Measurements from ENCODE around the gene RAG2. TPM values are rescaled to one million over a fixed set of nuclear protein-coding genes. Genes with fewer than 3 reads are reported as not detected.
"Not testable (repeated sequence)": the region's sequence is repeated elsewhere in the genome, so short reads cannot be mapped to it uniquely, and the experiment has no call there.

Gene RAG2
- total and polyA plus RNA-seq, 5 experiments from 2014 or later: not detected

- Mint-ChIP-seq H3K27ac (no peak overlapping the region), H3K4me3 (peak overlapping the region in 5 of 10 donors; percentile 68 to 79 (median 78)), H3K27me3 (peaks cover 19 to 61% (median 31%) of the 10 kb centered on the region in 5 donors), H3K36me3 (no peaks in the 10 kb centered on the region), H3K4me1 (peaks cover 4 to 9% (median 7%) of the 10 kb centered on the region in 4 donors), H3K9me3 (peaks cover 0 to under 1% (median 0%) of the 10 kb centered on the region in 9 donors)
- POLR2A ChIA-PET: no interaction called here
- DNase-seq (peak in 1 of 10 donors; percentile 4), ATAC-seq (no peak)
Measured at GRCh38 chr11:36565031-36565610, 32.9 kb downstream of the RAG2 start.

- ATAC-seq: peak; percentile 45 to 59
- peak overlapping the region; percentile 55 to 83 (median 77) for H3K4me3 Mint-ChIP-seq
- no peak overlapping the region for H3K27ac Mint-ChIP-seq
- DNase-seq: peak in 8 of 10 donors; percentile 15 to 68 (median 36)
- POLR2A ChIA-PET: no interaction called here
- H3K27me3 Mint-ChIP-seq: peaks cover 19 to 68% (median 31%) of the 10 kb centered on the region in 5 donors
- peaks cover 0 to 6% (median 0%) of the 10 kb centered on the region in 9 donors for H3K9me3 Mint-ChIP-seq
- H3K4me1 Mint-ChIP-seq: peaks cover 4 to 12% (median 8%) of the 10 kb centered on the region in 4 donors
- H3K36me3 Mint-ChIP-seq: no peaks in the 10 kb centered on the region
Measured at GRCh38 chr11:36564376-36565030, 33.5 kb downstream of the RAG2 start.

GRCh38 chr11:36558571-36559413 is 39.2 kb downstream of the RAG2 start:
- H3K9me3 Mint-ChIP-seq: peaks cover 0 to 23% (median 4%) of the 10 kb centered on the region in 9 donors
- peak overlapping the region in 4 of 10 donors; percentile 0 to 85 (median 29) for H3K27ac Mint-ChIP-seq
- H3K27me3 Mint-ChIP-seq: peaks cover 2 to 30% (median 6%) of the 10 kb centered on the region in 5 donors
- H3K4me3 Mint-ChIP-seq: peak overlapping the region in 5 of 10 donors; percentile 0 to 69 (median 8)
- DNase-seq (peak in 1 of 10 donors; percentile 12), ATAC-seq (no peak)
- POLR2A ChIA-PET: no interaction called here
- peaks cover 0 to 4% (median 0%) of the 10 kb centered on the region in 3 donors for H3K36me3 Mint-ChIP-seq
- peaks cover 0 to 18% (median 9%) of the 10 kb centered on the region in 4 donors for H3K4me1 Mint-ChIP-seq

- Mint-ChIP-seq H3K9me3 (peaks cover 0 to 23% (median 4%) of the 10 kb centered on the region in 9 donors), H3K27ac (peak overlapping the region in 1 of 10 donors; percentile 57), H3K4me1 (peaks cover 0 to 18% (median 9%) of the 10 kb centered on the region in 4 donors), H3K4me3 (no peak overlapping the region), H3K36me3 (peaks cover 0 to 4% (median 0%) of the 10 kb centered on the region in 3 donors), H3K27me3 (peaks cover 2 to 29% (median 6%) of the 10 kb centered on the region in 5 donors)
- ATAC-seq (no peak), DNase-seq (no peak)
- POLR2A ChIA-PET: no interaction called here
Measured at GRCh38 chr11:36557991-36558390, 40.0 kb downstream of the RAG2 start.

GRCh38 chr11:36557390-36557789 is 40.6 kb downstream of the RAG2 start:
- peaks cover 0 to 23% (median 4%) of the 10 kb centered on the region in 9 donors for H3K9me3 Mint-ChIP-seq
- H3K36me3 Mint-ChIP-seq, H3K27ac Mint-ChIP-seq, POLR2A ChIA-PET, ATAC-seq, H3K4me3 Mint-ChIP-seq, DNase-seq: not testable (repeated sequence)
- H3K27me3 Mint-ChIP-seq: peaks cover 2 to 29% (median 6%) of the 10 kb centered on the region in 5 donors
- peaks cover 0 to 18% (median 9%) of the 10 kb centered on the region in 4 donors for H3K4me1 Mint-ChIP-seq

DNA sequence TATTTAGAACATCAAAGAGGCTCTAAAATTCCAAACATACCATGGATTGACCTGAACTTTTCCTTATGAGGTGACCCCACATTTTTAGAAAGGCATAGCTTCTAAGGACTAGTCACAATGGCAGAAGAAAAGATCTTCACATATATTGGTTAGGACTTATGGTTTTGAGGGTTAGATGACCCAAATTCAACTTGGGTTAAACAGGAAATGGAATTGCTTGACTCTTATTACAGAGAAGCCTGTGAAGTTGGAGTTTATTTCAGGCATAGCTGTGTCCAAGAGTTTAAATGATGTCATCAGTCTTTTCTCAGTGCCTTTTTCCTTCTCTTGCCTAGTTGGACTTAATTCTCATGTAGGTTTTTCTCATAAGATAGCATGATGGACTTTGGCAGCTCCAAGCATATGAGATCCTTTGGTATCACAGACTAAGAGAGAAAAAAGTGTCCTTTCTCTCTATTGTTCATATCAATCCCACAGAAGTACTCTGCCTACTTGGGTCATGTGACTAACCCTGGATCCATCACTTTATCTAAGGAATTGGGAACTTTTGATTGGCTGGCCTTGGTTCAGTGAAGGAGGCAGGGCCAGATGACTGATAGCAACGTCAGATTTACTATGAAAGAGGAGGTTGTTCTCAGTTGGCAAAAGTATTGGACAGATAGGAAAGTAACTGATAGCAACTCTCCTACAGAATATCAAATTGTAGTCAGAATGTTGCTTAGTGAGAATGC is 47.5 kb downstream of the RAG2 start:
- Mint-ChIP-seq H3K9me3 (peaks cover 0 to 17% (median 2%) of the 10 kb centered on the region in 9 donors), H3K27ac (peak overlapping the region in 1 of 10 donors; percentile 35), H3K4me3 (no peak overlapping the region), H3K27me3 (peaks cover 2 to 21% (median 9%) of the 10 kb centered on the region in 5 donors), H3K36me3 (peaks cover 0 to 5% (median 0%) of the 10 kb centered on the region in 3 donors), H3K4me1 (peaks cover 0 to 12% (median 0%) of the 10 kb centered on the region in 4 donors)
- POLR2A ChIA-PET: no interaction called here
- no peak for DNase-seq
- no peak for ATAC-seq

Other genes starting within 250 kb of the RAG2 start
- 10 to 100 TPM; 18.9 TPM for gene TRAF6, start 88.0 kb downstream of the RAG2 start, total RNA-seq
- gene TRAF6, start 88.0 kb downstream of the RAG2 start, polyA plus RNA-seq: 1 to 10 TPM; 5.4 to 9.5 (median 6.9) TPM
- under 1 TPM; 0.58 to 0.68 TPM for gene RAG1, start 30.2 kb downstream of the RAG2 start, total RNA-seq
- under 1 TPM in 2 of 3 donors, not detected in 1; 0.05 to 0.24 TPM for gene RAG1, start 30.2 kb downstream of the RAG2 start, polyA plus RNA-seq
- gene IFTAP, start 3.7 kb downstream of the RAG2 start, total RNA-seq: 1 to 10 TPM; 2.4 TPM
- gene IFTAP, start 3.7 kb downstream of the RAG2 start, polyA plus RNA-seq: 1 to 10 TPM; 2.7 to 4.7 (median 2.8) TPM